H9 (cell line): ENCODE measurements around the gene TAOK1. TPM values are rescaled to one million over a fixed set of nuclear protein-coding genes. Genes with fewer than 3 reads are reported as not detected.

Experiments
- DNase-seq: peaks from one replicate; pipeline ENCODE4 v3.0.0-alpha.2; 2017
- H2AFZ ChIP-seq: one replicate; pipeline ENCODE4 v1.6.1; 2013; ENCODE audit warnings: mild to moderate bottlenecking, low read length, control low read depth, moderate library complexity
- H2AK5ac ChIP-seq: 2 replicates; pipeline ENCODE4 v1.6.1; 2013; ENCODE audit warnings: low read length, control low read depth, mixed read lengths; ENCODE audit not compliant: insufficient read length
- H2BK120ac ChIP-seq: one replicate; pipeline ENCODE4 v1.6.1; 2013; ENCODE audit warnings: low read depth, mild to moderate bottlenecking, low read length, control low read depth, inconsistent platforms; ENCODE audit not compliant: poor library complexity, severe bottlenecking
- H2BK12ac ChIP-seq: 2 replicates; pipeline ENCODE4 v1.6.1; 2013; ENCODE audit warnings: low read length, control low read depth, mixed read lengths, low read depth; ENCODE audit not compliant: insufficient read length
- H2BK15ac ChIP-seq: 2 replicates; pipeline ENCODE4 v1.6.1; 2013; ENCODE audit warnings: low read depth, low read length, control low read depth
- H2BK20ac ChIP-seq: one replicate; pipeline ENCODE4 v1.6.1; 2013; ENCODE audit warnings: low read depth, mild to moderate bottlenecking, low read length, control low read depth, inconsistent platforms; ENCODE audit not compliant: poor library complexity, severe bottlenecking
- H2BK5ac ChIP-seq: 2 replicates; pipeline ENCODE4 v1.6.1; 2013; ENCODE audit warnings: low read length, control low read depth, mixed read lengths; ENCODE audit not compliant: insufficient read length
- H3K14ac ChIP-seq: 2 replicates; pipeline ENCODE4 v1.6.1; 2013; ENCODE audit warnings: low read length, control low read depth; ENCODE audit not compliant: insufficient read depth
- H3K18ac ChIP-seq: 2 replicates; pipeline ENCODE4 v1.6.1; 2013; ENCODE audit warnings: low read depth, mild to moderate bottlenecking, mixed read lengths, low read length, control low read depth; ENCODE audit not compliant: insufficient read length
- H3K23ac ChIP-seq: 2 replicates; pipeline ENCODE4 v1.6.1; 2013; ENCODE audit warnings: low read length, control low read depth, mixed read lengths, low read depth; ENCODE audit not compliant: insufficient read length
- H3K23me2 ChIP-seq: 2 replicates; pipeline ENCODE4 v1.6.1; 2013; ENCODE audit warnings: low read depth, mild to moderate bottlenecking, mixed read lengths, low read length, control low read depth; ENCODE audit not compliant: insufficient read length, poor library complexity, severe bottlenecking
- H3K27ac ChIP-seq: 2 replicates; pipeline ENCODE4 v1.5.1; 2013; ENCODE audit warnings: low read length, control low read depth, mixed read lengths, low read depth; ENCODE audit not compliant: insufficient read length
- H3K27me3 ChIP-seq: 2 replicates; pipeline ENCODE4 v1.6.1; 2013; ENCODE audit warnings: low read length, control low read depth, inconsistent platforms; ENCODE audit not compliant: insufficient read depth
- H3K4ac ChIP-seq: 2 replicates; pipeline ENCODE4 v1.6.1; 2013; ENCODE audit warnings: low read depth, mild to moderate bottlenecking, control low read depth, inconsistent platforms, low read length, moderate library complexity
- H3K4me1 ChIP-seq: 2 replicates; pipeline ENCODE4 v1.6.1; 2013; ENCODE audit warnings: low read length, control low read depth, inconsistent platforms; ENCODE audit not compliant: insufficient read depth
- H3K4me2 ChIP-seq: 2 replicates; pipeline ENCODE4 v1.6.1; 2013; ENCODE audit warnings: low read length, control low read depth, mixed read lengths; ENCODE audit not compliant: insufficient read length, insufficient read depth
- H3K56ac ChIP-seq: 2 replicates; pipeline ENCODE4 v1.6.1; 2013; ENCODE audit warnings: low read depth, mild to moderate bottlenecking, mixed read lengths, low read length, control low read depth; ENCODE audit not compliant: insufficient read length
- H3K79me1 ChIP-seq: 2 replicates; pipeline ENCODE4 v1.6.1; 2013; ENCODE audit warnings: low read depth, mild to moderate bottlenecking, moderate library complexity, low read length, control low read depth, inconsistent platforms; ENCODE audit not compliant: insufficient read depth, poor library complexity, severe bottlenecking
- H3K79me2 ChIP-seq: 2 replicates; pipeline ENCODE4 v1.6.1; 2013; ENCODE audit warnings: low read length, control low read depth, inconsistent platforms; ENCODE audit not compliant: insufficient read depth
- H3K9ac ChIP-seq: 2 replicates; pipeline ENCODE4 v1.6.1; 2013; ENCODE audit warnings: low read length, control low read depth, mixed read lengths; ENCODE audit not compliant: insufficient read length; ENCODE audit errors: extremely low read depth
- H3K9me3 ChIP-seq: one replicate; pipeline ENCODE4 v1.6.1; 2013; ENCODE audit warnings: low read depth, low read length, inconsistent platforms; ENCODE audit not compliant: control insufficient read depth
- H3T11ph ChIP-seq: one replicate; pipeline ENCODE4 v1.6.1; 2013; ENCODE audit warnings: mild to moderate bottlenecking, low read length, control low read depth, inconsistent platforms
- H4K20me1 ChIP-seq: one replicate; pipeline ENCODE4 v1.6.1; 2013; ENCODE audit not compliant: control insufficient read depth, insufficient read length, insufficient read depth
- H4K5ac ChIP-seq: 2 replicates; pipeline ENCODE4 v1.6.1; 2013; ENCODE audit warnings: low read depth, mild to moderate bottlenecking, mixed read lengths, low read length, control low read depth; ENCODE audit not compliant: insufficient read length
- H4K8ac ChIP-seq: replicated peaks from 2 replicates; pipeline ENCODE4 v1.6.1; 2013; ENCODE audit warnings: low read length, control low read depth, mixed read lengths, low read depth; ENCODE audit not compliant: insufficient read length
- H4K91ac ChIP-seq: 2 replicates; pipeline ENCODE4 v1.6.1; 2013; ENCODE audit warnings: low read depth, mild to moderate bottlenecking, moderate library complexity, mixed read lengths, low read length, control low read depth; ENCODE audit not compliant: insufficient read length
- H3K27ac Mint-ChIP-seq, 3 experiments: 2 replicates in 2 of 3; 3 replicates in 1 of 3; pipeline ENCODE4 v1.8.0; 2020 to 2021; ENCODE audit warnings: mixed read lengths in 3 of 3, mild to moderate bottlenecking in 1 of 3, moderate library complexity in 1 of 3
- H3K27me3 Mint-ChIP-seq: 2 replicates; pipeline ENCODE4 v1.8.0; 2021; ENCODE audit warnings: low read depth, mild to moderate bottlenecking, moderate library complexity, mixed read lengths
- H3K36me3 Mint-ChIP-seq, 3 experiments: 2 replicates in 2 of 3; 3 replicates in 1 of 3; pipeline ENCODE4 v1.8.0; 2020 to 2021; ENCODE audit warnings: low read depth in 3 of 3, mixed read lengths in 3 of 3; ENCODE audit not compliant: insufficient read depth in 1 of 3
- H3K4me1 Mint-ChIP-seq, 2 experiments: 2 replicates each; pipeline ENCODE4 v1.8.0; 2020; ENCODE audit warnings: mixed read lengths in 2 of 2
- H3K4me3 Mint-ChIP-seq, 2 experiments: 2 replicates in 1 of 2; 3 replicates in 1 of 2; pipeline ENCODE4 v1.8.0; 2020 to 2021; ENCODE audit warnings: mild to moderate bottlenecking in 2 of 2, mixed read lengths in 2 of 2, moderate library complexity in 1 of 2
- H3K9me3 Mint-ChIP-seq, 2 experiments: 2 replicates in 1 of 2; 3 replicates in 1 of 2; pipeline ENCODE4 v1.8.0; 2020; ENCODE audit warnings: mild to moderate bottlenecking in 2 of 2, mixed read lengths in 2 of 2, moderate library complexity in 1 of 2
- CTCF ChIP-seq: fragments of 200-600 bp; sonication (generic); conservative IDR thresholded peaks from 3 replicates; pipeline ENCODE4 v1.8.0; 2021; ENCODE audit warnings: antibody characterized with exemption, mild to moderate bottlenecking
- WGBS: extraction: QIAGEN DNeasy Blood & Tissue Kit; methylation state at CpG from one replicate; pipeline ENCODE4 v1.1.7; 2013; ENCODE audit warnings: missing lambda C conversion rate, low lambda C conversion rate, mixed read lengths; ENCODE audit not compliant: insufficient read length; ENCODE audit errors: extremely low coverage; 5-methylcytosine and 5-hydroxymethylcytosine counted together
- total RNA-seq: library from RNA; stranded (reverse); gene quantifications from 2 replicates; pipeline ENCODE4 v1.2.1, GENCODE V29; 2021

Gene TAOK1
- total RNA-seq, 1 experiment from 2014 or later, result 93.0 TPM

- Mint-ChIP-seq H3K4me1 (peaks cover 31 to 34% of the 10 kb centered on the region in 2 experiments), H3K4me3 (no peak overlapping the region; a peak in 1 of 5 replicates), H3K27me3 (no peaks in the 10 kb centered on the region), H3K36me3 (peaks cover 3 to 5% (median 4%) of the 10 kb centered on the region in 3 experiments; a peak in 4 of 7 replicates), H3K9me3 (peaks cover 0 to 2% of the 10 kb centered on the region in 2 experiments; a peak in 2 of 5 replicates), H3K27ac (no peak overlapping the region)
- H3K23ac ChIP-seq, result no peak overlapping the region
- H2BK20ac ChIP-seq, result no peak overlapping the region
- no peak overlapping the region for H3K18ac ChIP-seq
- H3K4me1 ChIP-seq, result peaks cover 3% of the 10 kb centered on the region; the same call in 1 of the 2 replicates
- H3K9me3 ChIP-seq, result no peaks in the 10 kb centered on the region
- no peak for TF ChIP-seq CTCF
- H2BK12ac ChIP-seq, result no peak overlapping the region
- WGBS, result no CpG with 5 or more reads among the region's 9 CpGs
- H3T11ph ChIP-seq, result no peak overlapping the region
- no peak overlapping the region for H2BK15ac ChIP-seq
- H2BK120ac ChIP-seq, result no peak overlapping the region
- no peak overlapping the region for H3K9ac ChIP-seq
- H2BK5ac ChIP-seq, result no peak overlapping the region
- no peak overlapping the region for H4K5ac ChIP-seq
- peaks cover 19% of the 10 kb centered on the region; the same call in 1 of the 2 replicates for H3K79me2 ChIP-seq
- H4K91ac ChIP-seq, result no peak overlapping the region
- no peak overlapping the region for H2AK5ac ChIP-seq
- no peaks in the 10 kb centered on the region for H4K20me1 ChIP-seq
- H3K27ac ChIP-seq, result no peak overlapping the region
- no peak overlapping the region for H4K8ac ChIP-seq
- H2AFZ ChIP-seq, result no peak overlapping the region
- no peak for DNase-seq
- H3K56ac ChIP-seq, result no peak overlapping the region
- peaks cover 13% of the 10 kb centered on the region for H3K23me2 ChIP-seq
- no peak overlapping the region for H3K4ac ChIP-seq
- H3K79me1 ChIP-seq, result no peaks in the 10 kb centered on the region
- H3K14ac ChIP-seq, result no peak overlapping the region
- no peaks in the 10 kb centered on the region for H3K27me3 ChIP-seq
- no peak overlapping the region for H3K4me2 ChIP-seq
Observed at GRCh38 chr17:29388937-29389336, 1.2 kb upstream of the TAOK1 start.
